Measurements from ENCODE around the gene GLRA1. TPM values are rescaled to one million over a fixed set of nuclear protein-coding genes. Genes with fewer than 3 reads are reported as not detected.
"Not testable (repeated sequence)": the region's sequence is repeated elsewhere in the genome, so short reads cannot be mapped to it uniquely, and the experiment has no call there.

The GLRA1 gene
- total RNA-seq, 1 experiment from 2014 or later, result not detected

- in situ Hi-C loops (cut with HindIII; ENCODE audit: low sequenced_read_pairs), result no loop called here
- no peak for DNase-seq (ENCODE audit: low spot score)
Observed at GRCh38 chr5:151793358-151793757, 131.3 kb downstream of the GLRA1 start.

DNA sequence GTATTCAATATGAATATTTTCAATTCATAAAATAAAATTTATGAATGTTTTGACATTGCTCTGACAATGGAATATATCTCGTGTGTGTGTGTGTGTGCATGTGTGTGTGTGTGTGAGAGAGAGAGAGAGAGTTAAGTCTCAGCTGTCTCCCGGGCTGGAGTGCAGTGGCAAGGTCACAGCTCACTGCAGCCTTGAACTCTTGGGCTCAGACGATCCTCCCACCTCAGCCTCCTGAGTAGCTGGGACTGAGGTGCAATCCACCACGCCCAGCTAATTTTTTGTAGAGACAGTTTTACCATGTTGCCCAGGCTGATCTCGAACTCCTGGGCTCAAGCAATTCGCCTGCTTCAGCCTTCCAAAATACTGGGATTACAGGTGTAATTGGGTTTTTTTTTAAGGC, 136.8 kb downstream of the GLRA1 start:
- DNase-seq (ENCODE audit: low spot score), result no peak
- in situ Hi-C loops (cut with HindIII; ENCODE audit: low sequenced_read_pairs), result no loop called here

GRCh38 chr5:151786468-151786867, 138.2 kb downstream of the GLRA1 start:
- DNase-seq (ENCODE audit: low spot score), result no peak
- in situ Hi-C loops (cut with HindIII; ENCODE audit: low sequenced_read_pairs), result no loop called here

DNA sequence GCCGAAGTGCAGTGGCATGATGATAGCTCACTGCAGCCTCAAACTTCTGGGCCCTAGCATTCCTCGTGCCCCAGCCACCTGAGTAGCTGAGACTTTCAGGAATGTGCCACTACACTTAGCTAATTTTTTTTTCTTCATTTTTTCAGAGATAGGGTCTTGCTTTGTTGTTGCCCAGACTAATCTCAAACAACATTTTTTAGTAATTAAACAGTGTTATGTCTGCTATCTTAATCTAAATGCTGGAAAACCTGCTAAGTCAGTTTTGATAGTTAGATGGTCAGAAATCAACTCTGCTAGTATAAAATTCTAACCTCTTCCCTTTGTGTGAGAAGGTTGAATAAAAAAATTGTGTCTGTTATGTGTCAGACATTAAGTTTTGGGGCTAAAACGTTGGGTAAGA, 140.5 kb downstream of the GLRA1 start:
- in situ Hi-C loops (cut with HindIII; ENCODE audit: low sequenced_read_pairs), result no loop called here
- DNase-seq (ENCODE audit: low spot score), result no peak

DNA sequence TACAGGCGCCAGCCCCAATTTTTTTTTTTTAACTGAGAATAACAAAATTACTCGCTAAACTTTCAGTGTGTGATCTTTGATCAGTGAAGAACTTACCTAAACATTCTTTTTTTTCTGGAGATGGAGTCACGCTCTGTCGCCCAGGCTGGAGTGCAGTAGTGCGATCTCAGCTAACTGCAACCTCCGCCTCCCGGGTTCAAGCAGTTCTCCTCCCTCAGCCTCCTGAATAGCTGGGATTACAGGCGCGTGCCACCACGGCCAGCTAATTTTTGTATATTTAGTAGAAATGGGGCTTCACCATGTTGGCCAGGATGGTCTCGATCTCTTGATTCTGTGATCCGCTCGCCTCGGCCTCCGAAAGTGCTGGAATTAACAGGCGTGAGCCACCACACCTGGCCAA, 141.0 kb downstream of the GLRA1 start:
- DNase-seq (ENCODE audit: low spot score); in situ Hi-C loops (cut with HindIII; ENCODE audit: low sequenced_read_pairs): not testable (repeated sequence)

- in situ Hi-C loops (cut with HindIII; ENCODE audit: low sequenced_read_pairs), result no loop called here
- no peak for DNase-seq (ENCODE audit: low spot score)
Observed at GRCh38 chr5:151781201-151781600, 143.4 kb downstream of the GLRA1 start.

DNA sequence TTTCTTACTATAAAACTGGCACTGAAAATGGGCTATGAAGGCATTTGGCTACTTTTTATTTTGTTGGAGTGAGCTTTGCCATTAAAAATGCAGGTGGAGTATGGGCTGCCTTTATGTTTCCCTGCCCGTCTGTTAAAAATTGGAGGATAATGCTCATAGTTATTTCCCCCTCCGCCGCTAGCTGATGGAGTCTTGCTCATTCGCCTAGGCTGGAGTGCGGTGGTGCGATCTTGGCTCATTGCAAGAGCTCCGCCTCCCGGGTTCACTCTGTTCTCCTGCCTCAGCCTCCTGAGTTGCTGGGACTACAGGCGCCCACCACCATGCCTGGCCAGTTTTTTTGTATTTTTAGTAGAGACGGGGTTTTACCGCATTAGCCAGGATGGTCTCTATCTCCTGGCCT, 144.3 kb downstream of the GLRA1 start:
- no peak for DNase-seq (ENCODE audit: low spot score)
- in situ Hi-C loops (cut with HindIII; ENCODE audit: low sequenced_read_pairs), result no loop called here

GRCh38 chr5:151779531-151780125, 145.0 kb downstream of the GLRA1 start:
- DNase-seq (ENCODE audit: low spot score), result peak; percentile 70
- in situ Hi-C loops (cut with HindIII; ENCODE audit: low sequenced_read_pairs), result no loop called here

DNA sequence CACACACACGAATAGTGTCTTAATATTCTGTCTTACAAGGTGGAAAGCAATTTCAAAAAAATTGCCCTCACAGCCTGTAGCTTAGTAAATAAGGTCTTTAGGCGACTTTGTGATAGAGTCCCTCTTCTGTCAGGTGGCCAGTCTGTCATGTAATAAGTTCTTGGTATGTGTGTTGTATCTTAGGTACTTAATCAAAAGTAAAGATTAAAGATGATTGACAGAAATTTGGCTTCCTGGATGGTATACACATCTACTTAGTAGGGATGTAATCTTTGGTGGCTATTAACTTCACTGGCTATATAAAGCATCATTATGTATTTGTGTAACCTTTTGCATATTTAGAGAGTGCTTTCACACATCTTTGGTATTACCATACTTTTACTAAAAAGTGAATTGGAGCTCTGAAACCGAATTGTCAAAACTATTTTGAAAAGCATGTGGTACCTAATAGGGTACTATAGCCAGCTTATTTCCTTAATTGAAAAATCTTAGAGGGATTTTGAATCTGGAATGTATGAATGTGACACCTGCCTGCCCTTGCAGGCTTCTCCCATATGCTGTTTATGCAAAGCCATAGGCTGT, 149.5 kb downstream of the GLRA1 start:
- peak; percentile 23 for DNase-seq (ENCODE audit: low spot score)
- in situ Hi-C loops (cut with HindIII; ENCODE audit: low sequenced_read_pairs), result no loop called here

GRCh38 chr5:151773951-151774350, 150.7 kb downstream of the GLRA1 start:
- in situ Hi-C loops (cut with HindIII; ENCODE audit: low sequenced_read_pairs), result no loop called here
- DNase-seq (ENCODE audit: low spot score), result peak; percentile 37

DNA sequence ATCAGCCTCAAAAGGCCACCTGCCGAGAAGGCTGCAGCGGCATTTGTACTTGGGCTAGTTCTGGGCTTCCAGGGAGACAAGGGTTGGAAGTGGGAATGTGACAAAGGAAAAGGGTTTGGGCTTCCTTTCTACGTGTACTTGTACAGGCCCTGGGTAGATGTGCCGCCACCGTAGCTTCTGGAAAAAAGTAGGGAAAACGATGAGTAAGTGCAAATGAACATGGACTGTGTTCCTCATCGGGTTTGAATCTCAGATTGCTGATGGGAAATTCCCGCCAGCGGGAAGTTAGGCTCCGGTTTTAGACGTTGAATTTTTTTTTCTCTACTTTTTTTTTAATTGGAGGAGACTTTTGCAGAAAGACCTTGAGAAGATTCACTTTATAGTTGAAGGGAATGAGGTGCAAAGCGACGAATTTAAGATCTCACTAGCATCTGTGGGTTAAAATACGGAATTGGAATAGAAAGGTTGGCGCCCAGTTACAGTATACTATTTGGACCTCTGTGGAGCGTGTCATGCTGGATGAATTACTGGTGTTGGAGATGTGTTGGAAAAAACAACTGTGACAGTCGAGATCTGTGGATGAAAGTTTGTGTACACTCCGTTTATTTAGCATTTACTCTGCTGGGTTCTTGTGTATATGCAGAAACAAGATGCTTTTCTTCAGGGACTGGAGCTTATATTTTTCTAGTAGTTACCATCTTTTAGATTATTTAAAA, 151.6 kb downstream of the GLRA1 start:
- in situ Hi-C loops (cut with HindIII; ENCODE audit: low sequenced_read_pairs), result no loop called here
- peak; percentile 31 for DNase-seq (ENCODE audit: low spot score)

Other genes starting within 250 kb of the GLRA1 start
- gene SPARC, start 237.9 kb downstream of the GLRA1 start, total RNA-seq (2014; rRNA removed; shearing (Covaris generic)), result 194 and 247 TPM in 2 replicates
- gene ATOX1, start 166.2 kb downstream of the GLRA1 start, total RNA-seq (2014; rRNA removed; shearing (Covaris generic)), result 53.7 and 112 TPM in 2 replicates
- 87.3 and 132 TPM in 2 replicates for gene G3BP1, start 152.9 kb downstream of the GLRA1 start, total RNA-seq (2014; rRNA removed; shearing (Covaris generic))